GM10266 (cell line): ENCODE results near the gene MINDY2.
"Not testable (repeated sequence)": the region's sequence is repeated elsewhere in the genome, so short reads cannot be mapped to it uniquely, and the experiment has no call there.

Source experiments
- DNase-seq: peaks from one replicate; pipeline ENCODE4 v3.0.0; 2012; ENCODE audit errors: extremely low spot score
- TF ChIP-seq, protein P1 (sequence below): IDR thresholded peaks from 2 replicates; pipeline ENCODE4 v1.5.1; 2012; ENCODE audit warnings: mild to moderate bottlenecking, low read depth; ENCODE audit not compliant: control insufficient read depth, insufficient read depth; ENCODE audit errors: missing control alignments

Gene MINDY2

DNA sequence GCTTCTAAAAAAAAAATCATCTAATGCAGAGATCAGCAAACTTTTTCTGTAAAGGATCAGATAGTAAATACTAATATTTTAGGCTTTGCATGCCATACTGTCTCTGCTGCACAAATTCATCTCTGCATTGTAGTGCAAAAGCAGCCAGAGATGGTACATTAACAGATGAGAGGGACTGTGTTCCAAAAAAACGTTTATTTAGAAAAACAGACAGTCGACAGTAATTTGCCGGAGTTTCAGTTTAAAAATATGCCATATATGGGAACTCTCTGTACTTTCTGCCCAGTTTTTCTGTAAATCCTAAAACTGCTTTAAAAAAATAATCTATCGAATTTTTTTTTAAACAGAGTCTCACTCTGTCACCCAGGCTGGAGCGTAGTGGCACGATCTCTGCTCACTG is 14.3 kb downstream of the MINDY2 start:
- DNase-seq, result no peak
- TF ChIP-seq, protein P1, sequence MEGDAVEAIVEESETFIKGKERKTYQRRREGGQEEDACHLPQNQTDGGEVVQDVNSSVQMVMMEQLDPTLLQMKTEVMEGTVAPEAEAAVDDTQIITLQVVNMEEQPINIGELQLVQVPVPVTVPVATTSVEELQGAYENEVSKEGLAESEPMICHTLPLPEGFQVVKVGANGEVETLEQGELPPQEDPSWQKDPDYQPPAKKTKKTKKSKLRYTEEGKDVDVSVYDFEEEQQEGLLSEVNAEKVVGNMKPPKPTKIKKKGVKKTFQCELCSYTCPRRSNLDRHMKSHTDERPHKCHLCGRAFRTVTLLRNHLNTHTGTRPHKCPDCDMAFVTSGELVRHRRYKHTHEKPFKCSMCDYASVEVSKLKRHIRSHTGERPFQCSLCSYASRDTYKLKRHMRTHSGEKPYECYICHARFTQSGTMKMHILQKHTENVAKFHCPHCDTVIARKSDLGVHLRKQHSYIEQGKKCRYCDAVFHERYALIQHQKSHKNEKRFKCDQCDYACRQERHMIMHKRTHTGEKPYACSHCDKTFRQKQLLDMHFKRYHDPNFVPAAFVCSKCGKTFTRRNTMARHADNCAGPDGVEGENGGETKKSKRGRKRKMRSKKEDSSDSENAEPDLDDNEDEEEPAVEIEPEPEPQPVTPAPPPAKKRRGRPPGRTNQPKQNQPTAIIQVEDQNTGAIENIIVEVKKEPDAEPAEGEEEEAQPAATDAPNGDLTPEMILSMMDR, result no peak

DNA sequence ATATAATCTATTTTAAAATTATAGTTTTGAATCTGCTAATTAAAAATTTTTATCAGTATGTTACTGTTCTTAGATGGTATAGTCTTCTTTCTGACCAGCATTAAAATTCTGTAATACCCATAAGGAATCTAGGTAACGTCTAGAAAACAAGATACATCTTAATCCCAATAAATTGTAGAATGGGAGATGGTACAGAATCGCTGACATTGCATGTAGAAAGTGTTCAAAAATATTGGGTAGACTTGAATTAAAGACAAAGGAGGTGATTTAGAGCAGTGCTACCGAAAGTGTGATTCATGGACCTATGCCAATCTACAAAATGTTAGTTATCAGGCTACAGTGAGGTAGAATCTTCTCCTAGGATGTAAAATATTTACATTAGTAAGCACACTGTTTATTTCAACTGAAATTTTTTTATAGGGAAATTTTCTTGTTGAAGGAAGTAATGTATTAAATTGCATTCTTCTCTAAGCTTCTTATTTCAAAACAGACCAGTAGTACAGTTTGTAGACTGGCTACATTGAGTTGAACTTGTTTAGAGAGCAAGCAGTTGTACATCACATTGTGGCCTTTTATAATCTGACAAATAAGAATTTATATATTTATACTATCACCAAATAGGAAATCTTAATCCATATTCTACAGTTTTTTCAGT is 17.1 kb downstream of the MINDY2 start:
- TF ChIP-seq, protein P1, result no peak
- no peak for DNase-seq

DNA sequence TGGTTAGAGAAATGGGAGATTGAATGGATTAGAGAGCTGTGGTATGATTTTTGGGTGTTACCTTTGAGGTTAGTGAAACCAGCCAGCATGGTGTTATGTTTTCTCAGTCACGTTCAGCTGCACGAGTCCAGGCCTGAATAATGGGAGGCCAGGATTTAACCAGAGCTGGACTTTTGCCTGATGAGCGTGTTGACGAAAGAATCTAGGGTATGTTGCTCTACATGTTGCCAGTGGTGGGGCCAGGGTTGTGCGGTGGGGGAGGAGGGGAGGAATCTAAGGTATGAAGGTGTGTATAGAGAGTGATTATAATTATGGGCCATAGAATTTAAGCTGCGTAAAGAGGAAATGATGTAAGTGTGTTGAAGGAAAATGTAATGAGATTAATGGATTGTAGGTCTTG is 22.8 kb downstream of the MINDY2 start:
- no peak for DNase-seq
- TF ChIP-seq, protein P1, result no peak

DNA sequence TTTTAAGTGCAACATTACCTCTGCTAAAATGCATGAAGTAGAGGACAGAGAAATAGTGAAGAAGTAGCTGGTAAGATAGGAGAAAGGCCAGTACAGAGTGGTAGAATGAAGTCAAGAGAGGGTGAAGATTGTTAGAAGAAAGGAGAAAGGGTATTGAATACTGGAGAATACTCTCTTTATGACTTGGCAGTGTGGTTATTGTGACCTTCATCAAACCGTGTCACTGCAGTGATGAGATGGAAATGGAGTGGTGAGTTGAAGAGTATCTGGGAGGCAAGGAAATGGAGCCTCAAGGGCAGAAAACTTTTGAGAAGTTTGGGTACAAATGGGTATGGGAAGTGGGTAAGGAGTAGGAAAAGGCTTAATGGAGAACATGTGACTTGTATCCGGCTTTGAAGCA is 24.7 kb downstream of the MINDY2 start:
- TF ChIP-seq, protein P1, result no peak
- no peak for DNase-seq

DNA sequence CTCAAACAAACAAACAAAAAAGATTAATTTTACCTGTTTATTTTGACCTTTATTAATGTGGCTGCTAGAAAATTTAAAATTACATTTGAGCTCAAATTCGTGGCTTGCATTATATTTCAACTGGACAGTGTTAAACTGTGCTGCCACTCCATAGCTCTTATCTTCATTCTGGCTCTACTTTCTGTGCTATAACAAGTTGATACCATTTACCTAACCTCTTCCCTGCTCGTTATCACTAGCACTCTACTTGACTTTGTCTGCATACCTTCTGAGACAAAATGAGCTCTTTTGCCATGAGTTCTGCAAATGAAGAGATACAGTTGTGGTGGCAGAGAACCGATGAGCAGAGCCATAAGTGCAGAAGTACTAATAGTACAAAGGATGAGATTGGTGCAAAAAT is 26.4 kb downstream of the MINDY2 start:
- TF ChIP-seq, protein P1, result no peak
- no peak for DNase-seq

DNA sequence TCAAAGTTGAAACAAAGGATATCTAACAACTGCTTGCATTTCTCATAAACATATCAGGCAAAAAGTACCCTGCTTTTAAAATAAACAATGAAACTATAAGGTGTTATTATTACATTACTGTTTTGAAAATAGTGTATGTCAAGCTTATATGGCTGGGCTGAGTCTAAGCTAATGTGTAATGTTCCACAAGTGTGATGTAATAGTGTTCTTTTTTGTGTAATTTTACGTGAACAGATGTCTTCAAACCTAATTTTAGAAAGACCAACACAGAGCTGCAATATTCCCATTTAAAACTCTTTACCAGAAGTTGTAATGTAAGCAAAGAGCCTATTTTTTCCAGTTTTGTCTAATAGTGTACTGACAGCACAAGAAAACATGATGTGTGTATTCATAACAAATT is 34.0 kb downstream of the MINDY2 start:
- no peak for DNase-seq
- TF ChIP-seq, protein P1, result no peak

DNA sequence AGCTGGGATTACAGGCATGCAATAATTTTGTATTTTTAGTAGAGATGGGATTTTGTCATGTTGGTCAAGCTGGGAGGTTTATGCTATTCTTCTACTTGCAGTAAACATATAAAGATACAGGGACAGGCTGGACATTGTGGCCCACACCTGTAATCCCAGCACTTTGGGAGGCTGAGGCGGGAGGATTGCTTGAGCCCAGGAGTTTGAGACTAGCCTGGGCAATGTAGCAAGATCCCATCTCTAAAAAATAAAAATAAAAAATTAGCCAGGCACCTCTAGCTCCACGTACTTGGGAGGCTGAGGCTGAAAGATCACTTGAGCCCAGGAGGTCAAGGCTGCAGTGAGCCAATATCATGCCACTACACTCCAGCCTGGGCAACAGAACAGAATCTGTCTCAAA is 52.2 kb downstream of the MINDY2 start:
- DNase-seq, result not testable (repeated sequence)

DNA sequence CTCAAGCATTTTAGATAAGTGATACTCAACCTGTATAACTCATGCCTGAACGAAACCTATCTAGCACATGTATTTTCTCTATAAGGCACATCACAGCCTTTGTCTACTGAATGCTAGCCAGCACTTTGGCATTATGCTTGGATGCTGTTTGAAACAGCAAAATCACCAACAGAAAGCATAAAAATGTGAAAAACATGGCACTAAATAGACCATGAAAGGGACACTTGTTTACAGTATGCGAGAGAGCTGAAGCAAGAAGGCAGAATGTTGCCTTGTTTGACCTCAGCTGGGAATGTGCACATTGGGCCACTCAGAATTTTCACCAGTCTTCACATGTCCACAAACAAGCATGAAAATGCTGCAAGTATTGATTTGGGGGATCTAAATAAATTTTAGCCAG is 59.5 kb downstream of the MINDY2 start:
- no peak for DNase-seq
- TF ChIP-seq, protein P1, result no peak

DNA sequence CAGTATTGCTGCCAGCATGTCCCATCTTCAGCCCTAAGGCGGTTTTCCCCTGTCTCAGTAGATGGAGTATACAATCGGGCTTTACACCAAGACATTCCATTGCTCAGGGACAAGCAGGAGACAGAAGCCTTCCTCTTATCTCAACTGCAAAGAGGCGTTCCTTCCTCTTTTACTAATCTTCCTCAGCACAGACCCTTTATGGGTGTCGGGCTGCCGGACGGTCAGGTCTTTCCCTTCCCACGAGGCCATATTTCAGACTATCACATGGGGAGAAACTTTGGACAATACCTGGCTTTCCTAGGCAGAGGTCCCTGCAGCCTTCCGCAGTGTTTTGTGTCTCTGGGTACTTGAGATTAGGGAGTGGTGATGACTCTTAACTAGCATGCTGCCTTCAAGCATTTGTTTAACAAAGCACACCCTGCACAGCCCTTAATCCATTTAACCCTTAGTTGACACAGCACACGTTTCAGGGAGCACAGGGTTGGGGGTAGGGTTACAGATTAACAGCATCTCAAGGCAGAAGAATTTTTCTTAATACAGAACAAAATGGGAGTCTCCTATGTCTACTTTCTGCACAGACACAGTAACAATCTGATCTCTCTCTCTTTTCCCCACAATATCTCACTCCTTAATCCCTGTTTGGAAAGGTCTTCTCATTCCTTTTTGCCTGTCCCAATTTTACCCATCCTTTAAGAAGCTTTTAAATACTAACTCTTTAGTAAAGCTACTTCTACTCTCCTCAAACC is 62.8 kb downstream of the MINDY2 start:
- not testable (repeated sequence) for DNase-seq
